K562 (cell line): Measurements from ENCODE around the gene CCDC117. TPM values are rescaled to one million over a fixed set of nuclear protein-coding genes. Genes with fewer than 3 reads are reported as not detected.
A peak's percentile ranks its signal among the peaks of the same experiment; 100 is the strongest.

Source experiments
- BRD4 ChIP-seq: fragments of 200-600 bp; sonication (generic); IDR thresholded peaks from 2 replicates; pipeline ENCODE4 v1.6.1; 2017; ENCODE audit warnings: inconsistent platforms
- CAMTA2 ChIP-seq: fragments of 250-450 bp; sonication (Bioruptor Pico); conservative IDR thresholded peaks from 2 replicates; pipeline ENCODE4 v1.5.1; 2022
- EHMT2 ChIP-seq: fragments of 450-650 bp; IDR thresholded peaks from 2 replicates; pipeline ENCODE4 v1.6.1; 2018; ENCODE audit warnings: antibody characterized with exemption
- ETV6 ChIP-seq, 3 experiments: fragments of 150-350 bp in 1 of 3; sonication (generic) in 1 of 3; formaldehyde crosslinking in 1 of 3; IDR thresholded peaks; 2 replicates each; pipeline versions ENCODE4 v1.6.1 to v1.8.0; 2014 to 2022; ENCODE audit warnings: borderline replicate concordance in 2 of 3, low read depth in 2 of 3, antibody characterized with exemption in 1 of 3, low read length in 1 of 3, mild to moderate bottlenecking in 1 of 3, missing genetic modification reagents in 1 of 3
- FOXK1 ChIP-seq: sonication (generic); formaldehyde crosslinking; IDR thresholded peaks from 2 replicates; pipeline ENCODE4 v1.8.0; 2022; ENCODE audit warnings: missing genetic modification reagents, mild to moderate bottlenecking, borderline replicate concordance
- GABPA ChIP-seq: fragments of 200-800 bp; sonication (Bioruptor generic); conservative IDR thresholded peaks from 2 replicates; pipeline ENCODE4 v1.6.1; 2016; ENCODE audit warnings: low read depth, missing genetic modification characterization, missing compliant biosample characterization
- GMEB1 ChIP-seq: fragments of 250-450 bp; sonication (Bioruptor Pico); IDR thresholded peaks from 2 replicates; pipeline ENCODE4 v1.4.0; 2020; ENCODE audit warnings: mild to moderate bottlenecking
- HDAC8 ChIP-seq: fragments of 450-650 bp; IDR thresholded peaks from 2 replicates; pipeline ENCODE4 v1.6.1; 2016; ENCODE audit warnings: mild to moderate bottlenecking, missing genetic modification characterization, moderate library complexity, missing compliant biosample characterization
- HMG20B ChIP-seq: fragments of 250-450 bp; sonication (Bioruptor Pico); IDR thresholded peaks from 2 replicates; pipeline ENCODE4 v1.5.0; 2021; ENCODE audit warnings: mild to moderate bottlenecking
- KAT2B ChIP-seq: IDR thresholded peaks from one replicate; pipeline ENCODE4 v1.6.1; 2012; ENCODE audit warnings: low read depth, mild to moderate bottlenecking, control low read depth, inconsistent platforms, low read length, moderate library complexity
- MYNN ChIP-seq, 2 experiments: sonication (generic); formaldehyde crosslinking in 1 of 2; IDR thresholded peaks; 2 replicates each; pipeline versions ENCODE4 v1.5.0 to v1.6.1; 2016 to 2020; ENCODE audit warnings: antibody characterized with exemption in 1 of 2, missing genetic modification reagents in 1 of 2
- PCBP1 ChIP-seq: fragments of 200-400 bp; formaldehyde crosslinking; IDR thresholded peaks from 2 replicates; pipeline ENCODE4 v1.6.1; 2018; ENCODE audit warnings: mild to moderate bottlenecking, low read depth, low read length; ENCODE audit not compliant: poor library complexity, severe bottlenecking
- PCBP2 ChIP-seq: fragments of 200-400 bp; formaldehyde crosslinking; IDR thresholded peaks from 2 replicates; pipeline ENCODE4 v1.6.1; 2018; ENCODE audit warnings: low read length, low read depth, mild to moderate bottlenecking, moderate library complexity; ENCODE audit not compliant: poor library complexity, severe bottlenecking
- RBBP5 ChIP-seq: fragments of 200-600 bp; sonication (generic); IDR thresholded peaks from 2 replicates; pipeline ENCODE4 v1.6.1; 2012; ENCODE audit warnings: borderline replicate concordance, mild to moderate bottlenecking, low read length, control low read depth, inconsistent platforms; ENCODE audit not compliant: insufficient read depth, poor library complexity, severe bottlenecking
- SAFB2 ChIP-seq: fragments of 200-400 bp; formaldehyde crosslinking; IDR thresholded peaks from 2 replicates; pipeline ENCODE4 v1.6.1; 2018; ENCODE audit warnings: borderline replicate concordance, low read length, low read depth, moderate library complexity; ENCODE audit not compliant: severe bottlenecking
- SNIP1 ChIP-seq: fragments of 450-650 bp; IDR thresholded peaks from 2 replicates; pipeline ENCODE4 v1.7.1; 2017; ENCODE audit warnings: low read depth, mild to moderate bottlenecking
- SP2 ChIP-seq: IDR thresholded peaks from 2 replicates; pipeline ENCODE4 v1.6.1; 2011; ENCODE audit warnings: mild to moderate bottlenecking, low read depth, low read length, moderate library complexity; ENCODE audit not compliant: poor library complexity, severe bottlenecking; ENCODE audit errors: extremely low read depth
- XRCC4 ChIP-seq: IDR thresholded peaks from one replicate; pipeline ENCODE4 v1.6.1; 2011; ENCODE audit not compliant: insufficient read depth, insufficient read length; ENCODE audit errors: extremely low read depth
- ZC3H4 ChIP-seq: sonication (generic); formaldehyde crosslinking; IDR thresholded peaks from 2 replicates; pipeline ENCODE4 v1.9.0; 2021; ENCODE audit warnings: missing genetic modification reagents, borderline replicate concordance
- ZNF184 ChIP-seq: sonication (generic); formaldehyde crosslinking; IDR thresholded peaks from 2 replicates; pipeline ENCODE4 v1.5.0; 2020; ENCODE audit warnings: missing genetic modification reagents
- ZNF41 ChIP-seq: fragments of 250-450 bp; sonication (Bioruptor Pico); conservative IDR thresholded peaks from 2 replicates; pipeline ENCODE4 v1.4.0; 2020; ENCODE audit warnings: mild to moderate bottlenecking
- ZNF75A ChIP-seq: fragments of 450-650 bp; formaldehyde crosslinking; IDR thresholded peaks from 2 replicates; pipeline ENCODE4 v1.4.0; 2020; ENCODE audit warnings: mild to moderate bottlenecking
- polyA plus RNA-seq, 8 experiments: library from polyadenylated mRNA; depleted of rRNA in 4 of 8; stranded (reverse) in 5 of 8; unstranded in 3 of 8; fragments of >200 nt; fragmentation: Nextera tagmentation in 2 of 8; fragmentation: Illumina TruSeq in 1 of 8; extraction: Ambion mirVana in 2 of 8; extraction: Trizol in 1 of 8; gene quantifications; 2 replicates each; pipeline versions ENCODE4 v1.2.1 to v1.2.3, GENCODE V29; 2011 to 2014; ENCODE audit warnings: inconsistent platforms in 1 of 8, missing spikeins in 1 of 8
- total RNA-seq, 7 experiments: library from RNA; depleted of rRNA in 6 of 7; stranded (reverse); fragments of >200 nt in 6 of 7; fragmentation: Illumina TruSeq in 2 of 7; extraction: Trizol in 2 of 7; gene quantifications; 2 replicates each; pipeline versions ENCODE4 v1.2.1 to v1.2.3, GENCODE V29; 2011 to 2021; ENCODE audit warnings: low replicate concordance in 1 of 7
- TF ChIP-seq, protein P1 (sequence below): fragments of 250-450 bp; sonication (Bioruptor Pico); IDR thresholded peaks from 2 replicates; pipeline ENCODE4 v1.8.0; 2022; ENCODE audit warnings: inconsistent platforms, mild to moderate bottlenecking, moderate library complexity, borderline replicate concordance
- TF ChIP-seq, protein P2 (sequence below): fragments of 450-650 bp; IDR thresholded peaks from 2 replicates; pipeline ENCODE4 v1.6.1; 2016; ENCODE audit warnings: missing biosample characterization, missing genetic modification characterization

The CCDC117 gene
- total and polyA plus RNA-seq, 9 of the 15 experiments (the other 6 are each of a cell fraction or from before 2014, with no cell fraction given) = 5.7 to 23.3 (median 15.8) TPM

DNA sequence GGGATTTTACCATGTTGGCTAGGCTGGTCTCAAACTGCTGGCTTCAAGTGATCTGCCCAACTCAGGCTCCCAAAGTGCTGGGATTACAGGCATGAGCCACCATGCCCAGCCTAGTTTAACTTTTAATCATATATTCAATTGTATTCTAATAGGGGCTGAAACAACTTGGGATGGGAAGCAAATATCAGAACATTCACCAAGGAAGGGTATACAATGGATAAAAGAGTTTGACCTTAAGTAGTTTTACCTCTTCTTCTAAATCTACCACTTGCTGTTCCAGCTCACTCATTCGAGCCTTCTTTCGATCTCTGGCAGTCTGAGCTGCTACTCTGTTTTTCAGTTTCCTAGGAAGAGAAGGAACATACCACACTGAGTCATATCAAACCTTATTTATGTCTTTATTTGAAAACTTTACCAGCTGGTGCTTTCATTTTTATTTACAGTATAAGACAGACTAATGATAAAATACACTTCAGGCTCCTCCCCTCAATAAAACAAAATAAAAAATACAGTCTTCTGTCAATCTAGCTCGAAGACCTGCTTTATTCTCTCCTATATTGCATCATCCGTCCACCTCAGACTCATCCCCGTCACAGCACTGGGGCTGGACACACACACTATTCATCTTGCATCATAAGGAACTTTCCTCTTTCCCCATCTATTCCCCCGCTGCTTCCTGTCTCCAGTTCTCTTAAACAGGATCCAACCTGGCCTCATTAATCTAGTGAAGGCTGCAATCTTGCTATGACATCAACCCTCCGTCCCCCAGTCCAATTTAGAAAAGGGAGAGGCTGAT, 26.5 kb downstream of the CCDC117 start (continued):
- TF ChIP-seq GMEB1 = no peak
- TF ChIP-seq MYNN (IDR thresholded peaks at IDR 0.05) = no peak
- no peak for TF ChIP-seq MYNN (CRISPR knock-in tag; IDR thresholded peaks at IDR 0.05)
- no peak for TF ChIP-seq RBBP5
- no peak for TF ChIP-seq PCBP2
- TF ChIP-seq CAMTA2 (CRISPR knock-in tag) = no peak
- TF ChIP-seq, protein P1, sequence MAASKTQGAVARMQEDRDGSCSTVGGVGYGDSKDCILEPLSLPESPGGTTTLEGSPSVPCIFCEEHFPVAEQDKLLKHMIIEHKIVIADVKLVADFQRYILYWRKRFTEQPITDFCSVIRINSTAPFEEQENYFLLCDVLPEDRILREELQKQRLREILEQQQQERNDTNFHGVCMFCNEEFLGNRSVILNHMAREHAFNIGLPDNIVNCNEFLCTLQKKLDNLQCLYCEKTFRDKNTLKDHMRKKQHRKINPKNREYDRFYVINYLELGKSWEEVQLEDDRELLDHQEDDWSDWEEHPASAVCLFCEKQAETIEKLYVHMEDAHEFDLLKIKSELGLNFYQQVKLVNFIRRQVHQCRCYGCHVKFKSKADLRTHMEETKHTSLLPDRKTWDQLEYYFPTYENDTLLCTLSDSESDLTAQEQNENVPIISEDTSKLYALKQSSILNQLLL (CRISPR knock-in tag) = no peak
- TF ChIP-seq EHMT2 = no peak
- no peak; the same call in 1 of the 2 replicates for TF ChIP-seq GABPA
- TF ChIP-seq, protein P2, sequence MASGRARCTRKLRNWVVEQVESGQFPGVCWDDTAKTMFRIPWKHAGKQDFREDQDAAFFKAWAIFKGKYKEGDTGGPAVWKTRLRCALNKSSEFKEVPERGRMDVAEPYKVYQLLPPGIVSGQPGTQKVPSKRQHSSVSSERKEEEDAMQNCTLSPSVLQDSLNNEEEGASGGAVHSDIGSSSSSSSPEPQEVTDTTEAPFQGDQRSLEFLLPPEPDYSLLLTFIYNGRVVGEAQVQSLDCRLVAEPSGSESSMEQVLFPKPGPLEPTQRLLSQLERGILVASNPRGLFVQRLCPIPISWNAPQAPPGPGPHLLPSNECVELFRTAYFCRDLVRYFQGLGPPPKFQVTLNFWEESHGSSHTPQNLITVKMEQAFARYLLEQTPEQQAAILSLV (tag) = peak; percentile 79
- TF ChIP-seq FOXK1 (CRISPR knock-in tag) = no peak
- no peak for TF ChIP-seq PCBP1
- TF ChIP-seq KAT2B = no peak
- no peak for TF ChIP-seq SNIP1
- no peak for TF ChIP-seq SAFB2
- no peak for TF ChIP-seq HMG20B (CRISPR knock-in tag)
- no peak for TF ChIP-seq SP2
- TF ChIP-seq HDAC8 = no peak
- no peak for TF ChIP-seq ZNF41
- no peak for TF ChIP-seq ZNF75A
- no peak for TF ChIP-seq ZC3H4 (CRISPR knock-in tag)
- no peak for TF ChIP-seq ETV6 (IDR thresholded peaks at IDR 0.05; ENCODE audit: borderline replicate concordance in 1 of 2, low read depth in 2 of 2, low read length in 1 of 2)
- TF ChIP-seq ETV6 (CRISPR knock-in tag; IDR thresholded peaks at IDR 0.05; ENCODE audit: borderline replicate concordance) = no peak
- TF ChIP-seq BRD4 = no peak
- no peak for TF ChIP-seq XRCC4
- no peak for TF ChIP-seq ZNF184 (CRISPR knock-in tag)
